Heart left ventricle (tissue), 16 donors: ENCODE data around the gene ORM1. TPM values are rescaled to one million over a fixed set of nuclear protein-coding genes. Genes with fewer than 3 reads are reported as not detected.
A peak's percentile ranks its signal among the peaks of the same experiment; 100 is the strongest.

ENCODE experiments used
- ATAC-seq, 4 donors: fragments of 200-7000 bp; cut with Tn5 transposase; one replicate each; pipeline ENCODE4 v1.9.1; 2020 to 2022; ENCODE audit warnings: moderate library complexity in 4 of 4, mild to moderate bottlenecking in 3 of 4, moderate number of reproducible peaks in 1 of 4
- DNase-seq, 5 donors: peaks; one replicate each; pipeline ENCODE4 v3.0.0-alpha.2; 2020
- H3K27ac ChIP-seq, 12 donors: fragments of 200-600 bp; sonication (generic) in 4 of 12; one replicate each; pipeline versions ENCODE4 v1.5.0 to v1.8.0; 2016 to 2022; ENCODE audit warnings: mild to moderate bottlenecking in 2 of 12
- H3K27me3 ChIP-seq, 9 donors: fragments of 200-600 bp; sonication (generic) in 2 of 9; one replicate each; pipeline versions ENCODE4 v1.5.1 to v1.8.0; 2016 to 2022; ENCODE audit warnings: mild to moderate bottlenecking in 3 of 9
- H3K36me3 ChIP-seq, 9 donors: fragments of 200-600 bp; sonication (generic) in 2 of 9; one replicate each; pipeline versions ENCODE4 v1.5.0 to v1.8.0; 2018 to 2022; ENCODE audit warnings: mild to moderate bottlenecking in 2 of 9
- H3K4me1 ChIP-seq, 12 donors: fragments of 200-600 bp; sonication (generic) in 4 of 12; one replicate each; pipeline versions ENCODE4 v1.5.0 to v1.8.0; 2016 to 2022; ENCODE audit warnings: mild to moderate bottlenecking in 3 of 12
- H3K4me3 ChIP-seq, 12 donors: fragments of 200-600 bp; sonication (generic) in 4 of 12; one replicate each; pipeline versions ENCODE4 v1.5.0 to v1.8.0; 2017 to 2022; ENCODE audit warnings: mild to moderate bottlenecking in 9 of 12, moderate library complexity in 4 of 12
- H3K9me3 ChIP-seq, 12 donors: fragments of 200-600 bp; sonication (generic) in 4 of 12; one replicate each; pipeline versions ENCODE4 v1.5.0 to v1.8.0; 2016 to 2022; ENCODE audit warnings: mild to moderate bottlenecking in 1 of 12
- CTCF ChIP-seq, 12 donors: fragments of 200-600 bp; sonication (generic) in 4 of 12; IDR thresholded peaks; one replicate each; pipeline versions ENCODE4 v1.5.0 to v1.8.0; 2018 to 2022; ENCODE audit warnings: antibody characterized with exemption in 12 of 12, mild to moderate bottlenecking in 5 of 12
- POLR2A ChIP-seq, 2 donors: fragments of 450-650 bp; IDR thresholded peaks; one replicate each; pipeline ENCODE4 v1.6.1; 2017; ENCODE audit warnings: antibody characterized with exemption in 2 of 2, mild to moderate bottlenecking in 2 of 2, moderate library complexity in 2 of 2
- WGBS, 4 donors: extraction: QIAGEN DNeasy Blood & Tissue Kit in 2 of 4; methylation state at CpG; one replicate each; pipeline versions ENCODE4 v1.1.5 to v1.1.7; 2013 to 2018; 5-methylcytosine and 5-hydroxymethylcytosine counted together
- intact Hi-C, 10 donors: fragments of 100-400 bp; cut with DNase I; formaldehyde crosslinking; loops; one replicate each; pipeline versions ENCODE4 v1.11.1 to v1.14.2; 2022
- polyA plus RNA-seq, 2 donors: library from polyadenylated mRNA; stranded (reverse); fragments of 200-250 nt; gene quantifications; one replicate each; pipeline ENCODE4 v1.2.3, GENCODE V29; 2013
- total RNA-seq, 9 donors: library from RNA; depleted of rRNA in 2 of 9; stranded (reverse); fragments of >200 nt in 2 of 9; fragmentation: NEBNext Ultra II Directional in 3 of 9; extraction: Animal tissue kit (Norgen Biotek cat#: 25700) in 3 of 9; gene quantifications; one replicate each; pipeline versions ENCODE4 v1.1.0 to v1.2.4, GENCODE V29; 2016 to 2023
- donor health status: ischemic (EF 13 %, LVEDD 7.1; RV severe dilation, severe dysfunction).
- donor health status: healthy with polysubstance abuse.
- donor health status: DM: no; HTN: yes; CAD: no.
- donor health status: DM: no; HTN: no; CAD: no.
- donor health status: ischemic (EF 25% LVEDD 6.9; RV normal size, moderate dysfunction).
- donor health status: ischemic (EF 25% LVEDD 5.7; RV mildly dilated, moderate dysfunction).
- donor health status: healthy.
- donor health status: DM: yes; HTN: yes; CAD: no.
- donor health status: ischemic (EF 35%, LVEDD 5.7; RV mildly dilated, moderate dysfunction).
- donor health status: nonischemic (EF 11% LVEDD 7.7; RV severe dilation, severe dysfunction).
- donor health status: DM: yes; HTN: yes; CAD: no.
- donor health status: PGD.
- donor health status: ischemic (EF 29% LVEDD 5.4; RV normal size, mild dysfunction).
- donor health status: nonischemic (EF 23%, LVEDD 6.1; RV moderate dilation, normal function).

Gene ORM1
- total and polyA plus RNA-seq, 11 donors, result 0.51 to 1.00 (median 0.80) TPM; not detected in 8

DNA sequence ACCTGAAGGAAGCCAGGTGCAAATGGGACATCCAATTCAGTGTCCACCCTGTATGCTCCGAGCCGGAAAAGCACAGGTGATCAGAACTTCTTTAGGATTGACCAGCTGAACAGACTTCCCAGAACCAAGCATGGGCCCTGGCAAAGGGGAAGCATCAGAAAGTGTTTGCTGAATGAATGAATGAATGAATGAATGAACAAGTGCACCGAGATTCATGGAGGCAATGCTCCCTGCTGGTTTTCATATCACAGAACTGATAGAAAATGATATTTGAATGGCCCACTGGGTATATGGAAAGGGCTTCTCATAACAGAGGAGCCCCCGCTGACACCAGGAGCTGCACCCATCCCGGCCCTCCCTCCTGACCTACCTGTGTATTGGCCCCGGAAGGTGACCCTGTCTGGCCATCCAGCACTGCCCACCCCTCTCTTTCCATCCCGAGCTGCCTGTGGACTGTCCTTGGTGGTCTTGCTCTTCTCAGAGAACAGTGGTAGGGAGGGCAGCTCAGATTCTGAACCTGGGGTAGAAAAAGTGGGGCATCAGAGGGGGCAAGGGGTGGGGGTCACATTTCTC is 22.7 kb downstream of the ORM1 start:
- TF ChIP-seq POLR2A (IDR thresholded peaks at IDR 0.05) (no peak), CTCF (IDR thresholded peaks at IDR 0.05) (no peak)

DNA sequence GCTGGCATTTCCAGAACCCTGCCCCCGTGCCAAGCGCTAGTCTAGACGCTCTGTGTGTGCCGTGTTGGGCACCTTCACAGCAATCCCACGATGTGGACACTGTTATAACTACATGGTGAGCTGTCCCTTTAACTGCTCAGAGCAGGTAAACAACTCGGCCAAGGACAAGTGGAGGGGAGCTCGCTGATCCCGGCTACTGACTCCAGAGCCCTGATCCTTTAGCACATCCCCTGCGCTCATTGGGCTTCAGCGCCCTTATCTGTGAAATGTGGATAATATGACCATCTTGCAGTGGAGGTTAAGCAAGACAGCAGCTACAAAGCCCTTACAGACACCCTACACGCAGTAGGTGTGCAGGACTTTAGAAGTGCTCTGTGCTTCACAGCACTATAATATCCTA is 23.2 kb downstream of the ORM1 start:
- Histone ChIP-seq H3K4me1 (peaks cover 0 to 12% (median 6%) of the 10 kb centered on the region in 12 donors), H3K4me3 (no peak overlapping the region), H3K27me3 (no peaks in the 10 kb centered on the region), H3K27ac (no peak overlapping the region), H3K36me3 (peaks cover 0 to 100% (median 94%) of the 10 kb centered on the region in 9 donors), H3K9me3 (no peaks in the 10 kb centered on the region)
- DNase-seq (no peak), ATAC-seq (no peak)
- WGBS, 4 donors, result 82 to 85% (median 84%) methylated on average over 11 of the region's 11 CpGs
- intact Hi-C loops, result no loop called here
- no peak for TF ChIP-seq CTCF (IDR thresholded peaks at IDR 0.05)

More for the DNA sequence above, 22.7 kb downstream of the ORM1 start:
- DNase-seq, result no peak
- Histone ChIP-seq H3K4me1 (peaks cover 0 to 12% (median 6%) of the 10 kb centered on the region in 12 donors), H3K27ac (no peak overlapping the region), H3K9me3 (no peaks in the 10 kb centered on the region), H3K27me3 (no peaks in the 10 kb centered on the region), H3K4me3 (no peak overlapping the region), H3K36me3 (peaks cover 0 to 100% (median 94%) of the 10 kb centered on the region in 9 donors)
- WGBS, 4 donors, result 88 to 96% (median 92%) methylated on average over 7 of the region's 7 CpGs
- intact Hi-C loops, result no loop called here
- ATAC-seq, result no peak

- DNase-seq, result no peak
- intact Hi-C loops, result no loop called here
- 88 to 93% (median 92%) methylated on average over 14 to 15 of the region's 15 CpGs for WGBS, 4 donors
- H3K9me3 ChIP-seq, result no peaks in the 10 kb centered on the region
- H3K27ac ChIP-seq, result peak overlapping the region in 1 of 12 donors; percentile 78
- H3K36me3 ChIP-seq, result peaks cover 0 to 100% (median 93%) of the 10 kb centered on the region in 9 donors
- ATAC-seq, result no peak
- no peak for TF ChIP-seq CTCF (IDR thresholded peaks at IDR 0.05)
- TF ChIP-seq POLR2A (IDR thresholded peaks at IDR 0.05), result no peak
- H3K4me1 ChIP-seq, result peaks cover 0 to 20% (median 6%) of the 10 kb centered on the region in 12 donors
- no peak overlapping the region for H3K4me3 ChIP-seq
- no peaks in the 10 kb centered on the region for H3K27me3 ChIP-seq
Measured at GRCh38 chr9:114347675-114348074, 24.8 kb downstream of the ORM1 start.

- Histone ChIP-seq H3K9me3 (no peaks in the 10 kb centered on the region), H3K27ac (peak overlapping the region in 1 of 12 donors; percentile 78), H3K36me3 (peaks cover 0 to 100% (median 93%) of the 10 kb centered on the region in 9 donors), H3K27me3 (no peaks in the 10 kb centered on the region), H3K4me1 (peaks cover 0 to 20% (median 6%) of the 10 kb centered on the region in 12 donors), H3K4me3 (no peak overlapping the region)
- ATAC-seq (peak in 1 of 4 donors; percentile 18), DNase-seq (no peak)
- intact Hi-C loops, result no loop called here
- 79 to 88% (median 87%) methylated on average over 12 of the region's 12 CpGs for WGBS, 4 donors
- TF ChIP-seq CTCF (IDR thresholded peaks at IDR 0.05) (no peak), POLR2A (IDR thresholded peaks at IDR 0.05) (no peak)
Measured at GRCh38 chr9:114348261-114348905, 25.5 kb downstream of the ORM1 start.
